Hepatic stellate cell (primary cell): ENCODE measurements around the gene LCOR.
"Not testable (repeated sequence)": the region's sequence is repeated elsewhere in the genome, so short reads cannot be mapped to it uniquely, and the experiment has no call there.

Experiments used
- DNase-seq: peaks from one replicate; pipeline ENCODE4 v3.0.0; 2011; ENCODE audit warnings: low spot score

Gene LCOR

GRCh38 chr10:96935810-96936209 is 103.7 kb downstream of the LCOR start:
- DNase-seq: no peak

GRCh38 chr10:96943161-96943560 is 111.1 kb downstream of the LCOR start:
- DNase-seq: not testable (repeated sequence)

GRCh38 chr10:96947036-96947435 is 114.9 kb downstream of the LCOR start:
- DNase-seq: no peak

- DNase-seq: no peak
These were observed 117.1 kb downstream of the LCOR start for GRCh38 chr10:96949039-96949683.

GRCh38 chr10:96951954-96952353 is 119.9 kb downstream of the LCOR start:
- no peak for DNase-seq

GRCh38 chr10:96955794-96956193 is 123.7 kb downstream of the LCOR start:
- DNase-seq: no peak

GRCh38 chr10:96958071-96958470 is 126.0 kb downstream of the LCOR start:
- DNase-seq: no peak

GRCh38 chr10:96959733-96960132 is 127.6 kb downstream of the LCOR start:
- no peak for DNase-seq

- peak; percentile 8 for DNase-seq
These were observed 128.8 kb downstream of the LCOR start for GRCh38 chr10:96960872-96961271.

- no peak for DNase-seq
These were observed 132.0 kb downstream of the LCOR start for GRCh38 chr10:96964131-96964530.

GRCh38 chr10:96967847-96968246 is 135.7 kb downstream of the LCOR start:
- peak; percentile 36 for DNase-seq

GRCh38 chr10:96968682-96969423 is 136.8 kb downstream of the LCOR start:
- no peak for DNase-seq

GRCh38 chr10:96971324-96971723 is 139.2 kb downstream of the LCOR start:
- no peak for DNase-seq

- DNase-seq: no peak
These were observed 140.2 kb downstream of the LCOR start for GRCh38 chr10:96972264-96972663.

GRCh38 chr10:96973809-96974747 is 142.0 kb downstream of the LCOR start:
- no peak for DNase-seq

GRCh38 chr10:96975136-96975535 is 143.0 kb downstream of the LCOR start:
- no peak for DNase-seq

- no peak for DNase-seq
These were observed 146.6 kb downstream of the LCOR start for GRCh38 chr10:96978621-96979154.

- no peak for DNase-seq
These were observed 150.2 kb downstream of the LCOR start for GRCh38 chr10:96982149-96982930.

- no peak for DNase-seq
These were observed 152.5 kb downstream of the LCOR start for GRCh38 chr10:96984541-96985131.

GRCh38 chr10:96986200-96986856 is 154.2 kb downstream of the LCOR start:
- no peak for DNase-seq
